ENCODE data around the gene CYTH3.

- no peak for TF ChIP-seq POLR2AphosphoS5 (IDR thresholded peaks at IDR 0.05; ENCODE audit: low read depth, low read length)
- no peak for TF ChIP-seq TBP (IDR thresholded peaks at IDR 0.05; ENCODE audit: low read depth, low read length)
- TF ChIP-seq ZNF274 (IDR thresholded peaks at IDR 0.05; ENCODE audit: borderline replicate concordance, extremely low read depth, low read length), result no peak
These were observed 145.3 kb downstream of the CYTH3 start for GRCh38 chr7:6127110-6127490.

Data from H1 (cell line).